RPMI8226 (cell line): ENCODE results near the gene MAL.
"Not testable (repeated sequence)": the region's sequence is repeated elsewhere in the genome, so short reads cannot be mapped to it uniquely, and the experiment has no call there.

ENCODE experiments used
- DNase-seq: peaks from one replicate; pipeline ENCODE4 v3.0.0-alpha.2; 2015

Gene MAL

DNA sequence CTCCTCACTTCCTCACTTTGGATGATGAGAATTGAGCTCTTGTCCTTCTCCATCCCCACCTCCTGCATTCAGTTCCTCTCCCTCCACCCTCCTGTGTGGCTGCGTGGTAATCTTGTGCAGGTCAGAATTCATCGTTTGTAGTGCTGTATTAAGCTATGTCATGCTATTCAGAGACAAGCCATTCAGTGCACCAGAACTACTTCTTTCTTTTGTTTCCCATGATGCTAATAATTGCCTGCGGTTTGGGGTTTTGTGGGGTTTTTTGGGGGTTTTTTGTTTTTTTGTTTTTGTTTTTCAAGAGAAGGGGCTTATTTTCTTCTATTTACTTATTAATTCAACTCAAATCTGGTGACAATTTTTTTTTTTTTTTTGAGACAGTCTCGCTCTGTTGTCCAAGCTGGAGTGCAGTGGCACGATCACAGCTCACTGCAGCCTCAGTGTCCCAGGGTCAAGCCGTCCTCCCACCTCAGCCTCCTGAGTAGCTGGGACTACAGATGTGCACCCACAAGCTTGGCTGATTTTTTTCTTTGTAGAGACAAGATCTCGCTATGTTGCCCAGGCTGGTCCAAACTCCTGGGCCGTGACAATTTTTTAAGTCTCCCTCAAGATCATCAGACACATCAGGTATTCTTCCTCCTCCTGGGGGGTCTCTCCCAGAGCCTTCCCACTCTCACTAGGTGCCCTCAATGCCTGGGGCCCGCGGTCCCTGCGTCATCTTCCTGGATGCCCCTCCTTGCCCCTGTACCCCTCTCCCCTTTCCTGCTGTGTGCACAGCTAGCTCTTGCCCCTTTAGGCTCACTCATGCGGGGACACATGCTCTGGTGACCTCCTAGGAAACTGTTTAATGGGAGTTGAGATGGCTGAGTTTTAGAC, 37.8 kb downstream of the MAL start:
- no peak for DNase-seq

DNA sequence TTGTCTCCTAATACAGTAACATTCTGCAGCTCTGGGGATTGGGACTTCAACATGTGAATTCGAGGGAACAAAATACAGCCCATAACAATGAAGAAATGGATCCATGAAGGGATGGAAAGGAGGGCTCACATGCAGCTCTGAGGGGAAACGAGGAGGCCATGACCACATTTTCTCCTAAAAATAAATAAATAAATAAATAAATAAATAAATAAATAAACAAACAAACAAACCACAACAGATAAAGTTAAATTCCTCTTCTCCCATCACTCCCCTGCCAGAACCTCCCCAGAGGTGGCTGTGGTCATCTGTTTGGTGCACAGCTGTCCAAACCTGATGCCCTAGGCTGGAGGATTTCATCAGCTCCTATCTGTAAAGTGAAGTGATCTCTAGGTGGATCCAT, 42.7 kb downstream of the MAL start:
- no peak for DNase-seq

DNA sequence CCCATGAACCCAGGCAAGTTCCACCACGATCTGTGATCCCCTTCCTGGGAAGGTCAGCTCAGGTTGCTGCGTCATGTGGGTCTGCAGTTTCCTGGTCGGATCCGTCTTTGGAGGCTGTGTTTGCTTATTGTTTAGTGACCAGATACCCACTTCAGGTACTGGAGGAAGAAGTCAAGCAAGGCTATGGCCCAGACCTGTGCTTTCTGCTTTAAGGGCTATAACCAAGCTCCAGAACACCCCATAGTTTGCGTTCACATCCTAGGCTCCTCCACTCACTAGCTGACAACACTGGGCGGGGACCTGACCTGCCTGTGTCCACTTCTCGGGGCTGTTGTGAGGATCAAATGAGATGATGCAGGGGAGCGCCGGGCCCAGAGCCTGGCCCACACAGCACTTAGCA, 44.0 kb downstream of the MAL start:
- DNase-seq: no peak

DNA sequence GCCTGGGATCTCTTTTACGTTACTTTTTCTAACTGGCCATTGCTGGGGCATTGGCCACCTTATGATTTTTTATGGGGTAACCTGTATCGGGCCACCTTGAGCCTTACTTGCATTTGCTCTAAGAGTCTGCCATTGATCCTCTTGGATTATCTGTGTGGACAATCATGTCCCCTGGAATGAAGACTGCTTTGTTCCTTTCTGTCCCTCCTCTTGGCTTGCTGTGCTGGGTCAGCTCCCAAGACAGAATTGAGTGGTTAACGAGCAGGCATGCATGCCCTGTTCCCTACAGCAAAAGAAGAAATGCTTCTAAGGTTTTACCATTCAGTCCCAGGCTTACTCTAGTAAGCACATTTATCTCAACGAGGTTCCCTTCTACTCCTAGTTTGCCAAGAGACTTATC, 46.3 kb downstream of the MAL start:
- no peak for DNase-seq

DNA sequence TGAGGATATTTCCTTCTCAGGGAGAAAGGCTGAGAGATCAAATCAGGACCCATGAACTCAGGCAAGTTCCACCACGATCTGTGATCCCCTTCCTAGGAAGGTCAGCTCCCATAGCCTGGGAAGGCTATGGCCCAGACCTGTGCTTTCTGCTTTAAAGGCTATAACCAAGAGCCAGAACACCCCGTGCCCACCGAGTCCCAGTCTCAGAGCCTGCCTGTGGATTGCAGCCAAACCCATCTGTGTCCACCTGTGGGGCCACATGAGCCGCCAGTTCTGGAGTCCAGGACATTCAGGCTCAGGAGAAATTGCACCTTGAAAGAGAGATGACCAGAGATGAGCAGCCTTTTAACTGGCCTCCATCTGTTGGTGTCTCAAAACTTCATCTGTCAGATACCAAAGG, 46.9 kb downstream of the MAL start:
- no peak for DNase-seq

DNA sequence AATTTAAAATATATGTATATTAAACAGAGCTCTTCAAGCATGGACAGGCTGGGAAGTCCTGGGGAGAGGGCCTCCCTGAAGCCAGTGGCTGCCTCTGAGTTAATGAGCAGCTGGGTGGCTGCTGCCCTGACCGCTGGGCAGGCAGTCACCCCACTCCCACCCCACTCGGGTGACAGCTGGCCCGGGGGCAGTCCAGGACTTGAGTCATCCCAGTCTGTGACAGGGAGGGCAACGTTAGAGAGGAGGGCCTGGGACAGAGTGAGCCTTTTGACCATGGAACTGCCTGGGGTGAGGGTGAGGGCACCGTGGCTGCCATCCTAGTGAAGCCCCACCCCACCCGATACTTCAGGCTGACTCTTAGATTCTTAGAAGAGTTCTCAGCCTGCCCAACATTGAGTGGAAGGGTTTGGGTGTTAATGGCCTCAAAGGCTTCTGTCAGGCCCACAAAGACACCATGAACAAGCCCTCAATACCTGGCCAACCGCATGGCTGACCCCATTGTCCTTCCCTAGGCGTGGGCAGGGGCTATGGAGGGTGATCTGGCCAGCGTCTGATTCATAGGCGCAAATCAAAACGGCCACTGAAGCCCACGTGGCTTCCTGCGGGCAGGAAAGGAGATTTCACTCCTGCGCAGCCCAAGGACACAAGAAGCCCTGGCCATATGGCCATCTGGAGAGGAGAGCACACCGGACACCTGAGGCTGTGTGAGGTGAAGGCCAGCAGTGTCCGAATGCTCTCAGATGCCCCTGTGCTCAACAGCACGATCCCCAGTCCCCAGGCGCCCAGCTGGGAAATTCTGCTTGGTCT, 48.6 kb downstream of the MAL start:
- DNase-seq: no peak

DNA sequence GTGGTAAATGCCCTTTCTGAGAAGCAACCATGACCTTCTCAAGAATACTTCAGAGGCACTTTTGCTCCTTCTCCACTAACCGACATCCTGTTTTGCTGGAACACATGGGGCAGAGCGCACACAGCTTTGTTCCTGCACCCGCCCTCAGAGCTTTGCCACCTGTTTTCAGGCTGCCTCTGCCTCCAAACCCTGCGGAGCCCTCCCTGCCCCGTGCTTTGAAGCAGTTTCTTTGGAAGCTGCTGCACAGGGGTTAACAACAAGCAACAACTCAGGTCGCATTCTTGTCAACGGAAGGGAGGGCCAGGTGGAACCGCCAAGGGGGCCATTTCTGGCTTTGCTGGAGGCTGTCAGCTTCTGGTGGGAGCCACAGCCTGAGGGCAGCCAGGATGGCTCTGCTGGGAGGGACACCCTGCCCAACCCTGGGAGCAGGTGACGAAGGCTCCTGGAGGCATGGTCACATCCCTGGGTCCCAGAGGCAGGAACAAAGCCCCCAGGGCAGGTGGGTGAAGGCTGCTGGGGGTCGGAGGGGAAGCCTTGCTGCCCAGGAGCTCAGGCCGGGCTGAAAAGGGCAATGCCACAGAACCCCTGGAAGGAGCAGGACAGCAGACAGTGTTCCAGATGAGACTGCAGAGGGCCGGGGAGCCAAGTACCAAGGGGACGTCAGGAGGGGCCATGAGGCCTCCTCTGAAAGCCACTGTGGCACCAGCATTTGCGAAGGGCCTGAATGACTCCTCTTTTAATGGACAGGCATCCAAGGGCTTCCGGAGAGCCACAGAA, 49.3 kb downstream of the MAL start:
- peak; percentile 78 for DNase-seq

DNA sequence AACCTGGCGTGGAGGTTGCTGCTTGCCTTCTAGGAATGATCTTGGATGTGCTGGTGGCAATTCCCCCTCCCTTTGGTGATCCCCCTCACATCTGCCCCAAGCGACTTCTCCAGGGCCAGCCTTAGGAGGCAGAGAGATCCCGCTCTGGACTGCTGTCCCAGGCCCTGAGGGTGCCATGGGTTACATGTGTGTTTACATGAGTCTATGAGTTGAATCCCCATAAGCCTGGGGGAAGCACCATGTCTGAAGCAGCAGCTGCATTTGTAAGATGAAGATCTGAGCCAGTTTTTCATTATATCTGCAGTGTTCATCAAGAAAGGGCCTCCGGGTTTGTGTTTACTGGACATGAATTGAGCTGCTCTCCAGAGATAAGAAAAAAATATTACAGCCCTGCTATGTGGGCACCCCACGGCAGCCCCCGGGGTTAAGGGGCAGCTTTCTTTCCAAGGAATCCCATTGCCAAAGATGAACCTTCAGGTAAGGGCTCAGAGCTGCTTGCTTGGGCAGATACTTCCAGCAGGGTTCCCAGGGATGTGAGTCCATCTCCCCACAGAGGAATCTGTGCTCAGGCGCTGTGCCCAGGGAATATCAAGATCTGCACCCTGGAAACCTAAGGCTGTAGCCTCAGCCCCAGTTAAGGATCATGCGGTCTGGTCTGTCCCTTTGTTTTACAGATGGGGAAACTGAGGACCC, 50.1 kb downstream of the MAL start:
- no peak for DNase-seq

DNA sequence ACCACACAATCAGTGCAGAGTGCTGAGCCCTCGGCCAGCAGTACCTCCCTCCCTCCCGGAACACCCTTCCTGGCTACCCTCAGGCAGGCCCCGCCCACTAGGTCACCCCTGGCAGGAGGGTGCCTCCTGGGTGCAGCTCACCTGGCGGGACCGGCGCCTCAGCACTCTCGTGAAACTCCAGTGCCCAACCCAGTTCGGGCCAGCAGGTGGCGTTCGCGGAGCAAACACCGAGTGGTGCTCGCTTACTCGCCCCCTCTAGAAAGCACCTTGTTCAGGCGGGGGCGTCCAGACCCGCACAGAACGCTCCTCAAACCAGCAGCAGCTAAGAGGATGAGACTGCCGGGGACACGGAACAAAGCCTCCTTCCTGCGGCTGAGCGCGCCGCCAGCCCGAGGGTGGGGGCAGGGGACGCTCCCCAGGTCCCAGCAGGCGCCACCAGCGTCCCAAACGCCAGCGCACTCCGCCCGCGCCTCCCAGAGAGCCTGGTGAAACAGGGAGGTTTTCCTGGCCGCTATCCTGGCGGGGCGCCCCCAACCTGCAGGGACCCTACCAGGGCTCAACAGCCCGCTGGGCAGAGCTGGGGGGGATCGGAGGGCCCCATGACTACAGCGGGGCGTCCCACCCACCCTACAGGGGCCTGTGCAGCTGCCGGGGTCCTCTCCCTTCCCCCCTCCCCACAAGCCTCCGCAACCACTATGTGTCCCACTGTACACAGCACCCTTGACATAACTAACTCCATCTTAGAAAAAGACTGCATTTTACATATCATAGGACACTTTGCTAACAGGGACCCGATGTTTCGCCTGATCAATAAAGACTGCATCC, 51.4 kb downstream of the MAL start:
- peak; percentile 97 for DNase-seq

DNA sequence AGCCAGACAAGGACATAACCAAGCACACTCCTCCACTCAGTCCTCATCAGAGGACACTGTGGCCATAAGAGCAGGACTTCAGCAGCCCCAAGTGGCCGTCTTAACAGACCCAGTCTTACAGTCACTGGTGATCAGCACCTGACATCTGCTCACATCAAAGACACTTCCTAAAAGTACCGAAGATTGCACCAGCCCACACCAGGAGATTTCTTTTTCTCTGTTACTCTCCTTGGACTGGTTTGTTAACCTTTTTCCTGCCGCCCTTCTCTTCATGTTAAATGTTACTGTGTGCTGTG, 52.0 kb downstream of the MAL start:
- peak; percentile 54 for DNase-seq

DNA sequence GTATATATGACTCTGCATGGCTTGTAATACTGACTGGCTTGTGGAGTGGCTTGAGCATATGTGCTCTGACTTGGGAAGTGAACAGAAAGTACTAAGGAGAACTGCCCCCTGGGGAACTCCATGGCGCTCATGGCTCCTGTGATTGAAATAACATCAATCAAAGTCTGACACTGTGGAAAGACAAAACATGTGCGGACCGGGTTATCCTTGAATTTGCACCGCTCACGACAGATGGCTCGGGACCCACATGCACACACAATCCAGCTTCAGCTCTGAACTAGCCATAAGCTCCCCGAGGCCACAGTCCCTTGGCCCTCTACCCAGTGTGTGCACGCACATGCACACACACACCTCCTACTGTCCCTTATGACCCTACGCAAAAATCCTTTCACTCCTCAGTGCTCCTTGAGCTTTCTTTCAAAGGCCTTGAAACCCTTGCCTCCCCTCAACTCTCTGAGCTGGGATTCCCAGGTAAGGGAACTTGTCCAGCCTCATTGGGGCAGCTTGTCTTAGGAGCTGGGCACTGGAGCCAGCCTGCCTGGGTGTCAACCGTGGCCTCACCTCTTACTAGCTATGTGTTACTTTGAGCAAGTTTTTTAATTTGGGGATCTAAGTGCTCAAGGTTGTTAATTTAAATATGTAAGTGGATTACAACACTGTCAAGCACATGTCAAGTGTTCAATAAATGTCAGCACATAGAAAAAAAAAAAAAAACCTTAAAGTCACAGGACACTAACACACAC, 52.5 kb downstream of the MAL start:
- no peak for DNase-seq

DNA sequence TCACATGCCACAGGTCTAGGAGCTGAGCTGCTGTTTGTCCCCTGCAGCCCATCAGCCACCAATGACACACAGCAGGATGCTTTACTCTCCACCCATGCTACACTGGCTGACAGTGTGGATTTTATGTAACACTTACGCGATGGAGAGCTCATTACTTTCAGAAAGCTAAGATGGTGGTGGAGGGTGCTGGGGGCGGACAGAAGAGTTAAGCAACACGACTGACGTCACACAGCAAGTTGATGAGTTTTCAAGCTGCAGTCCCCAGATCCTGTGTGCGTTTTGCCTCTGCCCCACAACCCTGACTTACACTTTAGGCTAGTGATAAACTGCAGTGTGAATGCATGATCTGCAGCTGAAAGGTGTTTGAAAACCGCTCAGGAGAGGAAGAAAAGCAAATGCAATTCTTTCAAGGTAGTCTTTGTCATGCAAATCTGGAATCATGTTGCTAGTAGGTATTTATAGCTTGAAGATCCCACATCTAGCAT, 53.7 kb downstream of the MAL start:
- no peak for DNase-seq

DNA sequence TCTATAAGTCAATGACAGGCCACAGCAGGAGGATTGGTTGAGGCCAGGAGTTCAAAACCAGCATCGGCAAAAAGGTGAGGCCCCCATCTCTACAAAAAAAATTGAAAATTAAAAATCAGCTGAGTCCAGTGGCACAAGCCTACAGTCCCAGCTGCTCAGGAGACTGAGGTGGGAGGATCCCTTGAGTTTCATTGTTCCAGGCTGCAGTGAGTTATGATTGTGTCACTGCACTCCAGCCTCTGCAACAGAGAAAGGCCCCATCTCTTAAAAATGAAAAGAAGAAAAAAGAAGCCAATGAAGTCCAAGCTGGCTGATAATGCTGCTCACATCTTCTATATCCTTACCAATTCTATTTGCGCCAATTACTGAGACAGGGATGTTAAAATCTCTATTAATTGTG, 57.0 kb downstream of the MAL start:
- DNase-seq: no peak

DNA sequence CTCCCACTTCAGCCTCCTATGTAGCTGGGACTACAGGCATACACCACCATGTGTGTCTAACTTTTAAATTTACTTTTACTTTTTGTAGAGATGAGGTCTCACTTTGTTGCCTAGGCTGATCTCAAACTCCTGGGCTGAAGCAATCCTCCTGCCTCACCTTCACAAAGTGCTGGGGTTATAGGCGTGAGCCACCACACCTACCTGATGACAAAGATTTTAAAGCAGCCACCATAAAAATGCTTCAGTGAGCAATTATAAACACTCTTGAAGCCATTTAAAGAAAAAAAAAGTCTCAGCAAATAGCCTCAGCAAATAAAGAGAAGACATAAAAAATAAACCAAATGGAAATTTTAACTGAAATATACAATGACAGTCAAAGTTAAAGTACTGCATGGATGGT, 60.5 kb downstream of the MAL start:
- DNase-seq: no peak

DNA sequence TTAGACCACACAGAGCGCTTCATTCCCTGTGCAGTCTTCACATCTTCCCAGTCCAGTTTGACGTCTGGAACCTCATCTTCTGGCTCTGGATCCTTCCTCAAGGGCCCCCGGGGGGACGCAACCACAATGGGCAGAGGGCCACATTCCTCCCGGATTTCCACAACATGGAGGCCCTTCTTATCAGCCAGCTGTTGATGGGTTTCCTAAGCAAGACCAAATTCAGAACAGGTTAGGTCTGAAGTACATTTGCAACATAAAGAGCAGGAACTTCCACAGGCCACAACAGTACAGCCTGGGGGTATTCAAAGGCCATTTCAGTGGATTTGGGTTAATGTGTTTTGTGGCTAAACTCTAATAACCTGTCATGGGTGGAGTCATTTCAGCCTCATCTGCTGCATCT, 61.9 kb downstream of the MAL start:
- DNase-seq: no peak

DNA sequence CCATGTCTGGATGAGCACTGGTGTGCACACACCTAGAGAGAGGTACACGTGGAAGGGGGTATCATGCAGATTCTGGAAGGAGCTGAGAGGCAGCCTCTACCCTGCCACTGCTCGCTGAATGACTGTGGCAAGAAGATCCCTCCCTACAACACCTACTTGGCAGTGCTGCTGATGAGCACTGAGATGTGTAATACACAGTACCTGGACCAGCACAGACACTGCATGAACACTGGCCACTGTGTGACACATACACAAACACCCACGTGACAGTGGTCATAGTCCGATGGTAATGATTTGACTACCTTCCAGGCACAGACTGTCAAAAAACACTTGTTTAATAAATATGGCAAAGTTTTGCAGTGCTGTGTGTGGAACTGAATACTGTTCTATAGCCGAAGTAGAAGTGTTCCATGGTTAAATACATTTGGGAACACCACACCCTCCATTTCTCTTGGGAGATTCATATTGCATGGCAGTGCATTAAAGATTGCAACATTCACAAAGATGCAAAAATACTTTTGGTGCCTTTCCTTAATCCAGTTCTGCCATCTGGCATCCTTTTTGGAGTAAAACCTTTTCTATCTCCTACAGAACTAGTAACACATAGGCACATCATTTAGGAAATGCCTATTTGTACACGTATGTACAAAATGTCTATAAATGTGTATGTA, 66.5 kb downstream of the MAL start:
- DNase-seq: no peak

DNA sequence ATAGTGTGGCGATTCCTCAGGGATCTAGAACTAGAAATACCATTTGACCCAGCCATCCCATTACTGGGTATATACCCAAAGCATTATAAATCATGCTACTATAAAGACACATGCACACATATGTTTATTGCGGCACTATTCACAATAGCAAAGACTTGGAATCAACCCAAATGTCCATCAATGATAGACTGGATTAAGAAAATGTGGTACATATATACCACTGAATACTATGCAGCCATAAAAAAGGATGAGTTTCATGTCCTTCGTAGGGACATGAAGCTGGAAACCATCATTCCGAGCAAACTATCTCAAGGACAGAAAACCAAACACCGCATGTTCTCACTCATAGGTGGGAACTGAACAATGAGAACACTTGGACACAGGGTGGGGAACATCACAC, 72.8 kb downstream of the MAL start:
- not testable (repeated sequence) for DNase-seq

DNA sequence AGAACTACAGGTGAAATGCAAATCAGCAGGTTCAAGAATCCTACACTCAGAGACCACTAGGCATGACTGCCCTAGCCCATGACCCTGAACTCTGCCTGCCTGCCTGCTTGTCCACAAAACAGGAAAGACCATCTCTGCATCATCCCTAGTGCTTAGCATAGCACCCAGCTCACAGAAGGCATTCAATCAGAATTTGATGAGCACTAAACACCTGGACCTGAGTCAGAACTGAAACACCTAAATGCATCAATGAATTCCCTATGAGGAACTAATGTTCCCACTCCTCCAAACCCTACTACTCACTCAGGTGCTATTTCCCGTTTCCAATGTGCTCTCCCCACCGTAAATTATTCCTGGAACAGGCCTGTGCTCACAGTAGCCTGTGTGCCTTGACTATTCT, 74.4 kb downstream of the MAL start:
- no peak for DNase-seq
